Measurements from ENCODE around the gene PEX1.

The PEX1 gene

DNA sequence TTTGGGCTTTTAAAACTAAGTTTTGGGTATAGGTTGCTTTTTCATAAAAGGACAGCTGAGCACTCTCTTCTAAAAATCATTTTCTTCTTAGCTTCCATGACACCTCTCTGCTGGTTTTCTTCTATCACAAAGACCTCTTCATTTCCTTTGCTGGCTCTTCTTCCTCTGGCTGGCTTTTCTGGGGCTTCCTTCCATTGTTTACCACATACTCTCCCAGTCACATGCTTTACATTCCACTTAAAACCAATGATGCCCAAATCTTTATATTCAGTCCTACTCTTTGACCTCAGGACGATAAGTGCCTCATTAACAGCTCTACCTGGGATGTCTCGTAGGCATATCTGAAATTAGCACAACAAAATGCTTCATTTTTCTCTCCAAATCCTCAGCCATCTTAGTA lies 35.0 kb upstream of the PEX1 start:
- H3K4me2 ChIP-seq (ENCODE audit: low read length, poor library complexity, severe bottlenecking): no peak overlapping the region
- 86% methylated on average over 2 of the region's 2 CpGs for WGBS
- H4K91ac ChIP-seq (ENCODE audit: low read length): no peak overlapping the region
- H2BK12ac ChIP-seq (ENCODE audit: low read length in 2 of 2): no peak overlapping the region
- no peak overlapping the region for H2BK5ac ChIP-seq (ENCODE audit: low read depth, low read length, poor library complexity, severe bottlenecking)
- H2AFZ ChIP-seq (ENCODE audit: low read depth, low read length): no peak overlapping the region
- H4K8ac ChIP-seq (ENCODE audit: low read length): no peak overlapping the region
- H3K4me3 ChIP-seq (ENCODE audit: insufficient read depth in 1 of 2, low read depth in 1 of 2, low read length in 2 of 2): no peak overlapping the region
- no peak overlapping the region for H3K27ac ChIP-seq (ENCODE audit: low read length, poor library complexity, severe bottlenecking)
- no peak for DNase-seq
- H3K14ac ChIP-seq (ENCODE audit: low read length in 2 of 2): no peak overlapping the region
- no peaks in the 10 kb centered on the region for H3K4me1 ChIP-seq (ENCODE audit: control insufficient read depth, insufficient read depth, low read depth, low read length)
- H3K27me3 ChIP-seq (ENCODE audit: control insufficient read depth in 1 of 2, insufficient read depth in 1 of 2, low read length in 2 of 2): no peaks in the 10 kb centered on the region
- peaks cover 17 to 75% of the 10 kb centered on the region in 2 experiments for H3K36me3 ChIP-seq (ENCODE audit: control insufficient read depth in 1 of 2, insufficient read depth in 2 of 2, low read depth in 1 of 2, low read length in 2 of 2)
- no peak overlapping the region for H2BK120ac ChIP-seq (ENCODE audit: low read depth, low read length)
- no peak overlapping the region for H2BK15ac ChIP-seq (ENCODE audit: low read depth, poor library complexity, severe bottlenecking)
- no peak overlapping the region for H3K9ac ChIP-seq (ENCODE audit: low read length)
- no peak overlapping the region for H3K18ac ChIP-seq (ENCODE audit: low read depth in 1 of 2, low read length in 2 of 2)
- no peak overlapping the region for H3K23ac ChIP-seq (ENCODE audit: low read length in 2 of 2)
- H2AK5ac ChIP-seq (ENCODE audit: low read length, severe bottlenecking): no peak overlapping the region
- peaks cover 4% of the 10 kb centered on the region for H3K79me1 ChIP-seq (replicated peaks; ENCODE audit: low read length, poor library complexity, severe bottlenecking)
- H3K9me3 ChIP-seq (ENCODE audit: control insufficient read depth, low read length): no peaks in the 10 kb centered on the region
- no peak overlapping the region for H3K4ac ChIP-seq (ENCODE audit: low read depth in 1 of 2, low read length in 2 of 2)

DNA sequence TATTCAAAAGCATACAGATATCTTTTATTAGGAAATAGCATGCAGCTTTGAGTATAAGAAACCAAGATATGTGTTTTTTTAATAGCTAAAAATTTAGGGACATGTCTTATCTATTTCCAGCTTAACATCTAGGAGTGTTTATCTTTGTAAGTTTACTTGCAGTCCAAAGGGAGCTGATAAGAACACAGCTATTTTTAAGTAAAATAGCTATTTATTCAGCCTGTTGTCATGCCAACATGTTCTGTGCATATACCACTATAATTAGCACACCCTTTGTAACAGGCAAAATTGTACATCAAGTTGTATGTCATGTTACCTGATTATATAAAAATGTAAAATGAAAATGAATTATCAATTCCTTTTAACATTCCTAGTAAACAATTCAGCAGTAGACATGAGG lies 32.3 kb upstream of the PEX1 start:
- Histone ChIP-seq H4K8ac (ENCODE audit: low read length) (no peak overlapping the region), H2BK120ac (ENCODE audit: low read depth, low read length) (no peak overlapping the region), H4K91ac (ENCODE audit: low read length) (no peak overlapping the region), H2BK12ac (ENCODE audit: low read length in 2 of 2) (no peak overlapping the region), H3K14ac (ENCODE audit: low read length in 2 of 2) (no peak overlapping the region), H2BK15ac (ENCODE audit: low read depth, poor library complexity, severe bottlenecking) (no peak overlapping the region), H3K27me3 (ENCODE audit: control insufficient read depth in 1 of 2, insufficient read depth in 1 of 2, low read length in 2 of 2) (no peaks in the 10 kb centered on the region), H2BK5ac (ENCODE audit: low read depth, low read length, poor library complexity, severe bottlenecking) (no peak overlapping the region), H2AFZ (ENCODE audit: low read depth, low read length) (no peak overlapping the region), H3K4me1 (ENCODE audit: control insufficient read depth, insufficient read depth, low read depth, low read length) (no peaks in the 10 kb centered on the region), H3K79me1 (replicated peaks; ENCODE audit: low read length, poor library complexity, severe bottlenecking) (no peaks in the 10 kb centered on the region), H3K4me3 (ENCODE audit: insufficient read depth in 1 of 2, low read depth in 1 of 2, low read length in 2 of 2) (no peak overlapping the region), H3K27ac (ENCODE audit: low read length, poor library complexity, severe bottlenecking) (no peak overlapping the region), H3K9me3 (ENCODE audit: control insufficient read depth, low read length) (no peaks in the 10 kb centered on the region), H3K4ac (ENCODE audit: low read depth in 1 of 2, low read length in 2 of 2) (no peak overlapping the region), H3K4me2 (ENCODE audit: low read length, poor library complexity, severe bottlenecking) (no peak overlapping the region), H3K18ac (ENCODE audit: low read depth in 1 of 2, low read length in 2 of 2) (no peak overlapping the region), H3K9ac (ENCODE audit: low read length) (no peak overlapping the region), H3K36me3 (ENCODE audit: control insufficient read depth in 1 of 2, insufficient read depth in 2 of 2, low read depth in 1 of 2, low read length in 2 of 2) (peaks cover 6 to 58% of the 10 kb centered on the region in 2 experiments), H3K23ac (ENCODE audit: low read length in 2 of 2) (no peak overlapping the region), H2AK5ac (ENCODE audit: low read length, severe bottlenecking) (no peak overlapping the region)
- DNase-seq: peak; percentile 11

GRCh38 chr7:92557808-92558362 lies 29.6 kb upstream of the PEX1 start:
- no peaks in the 10 kb centered on the region for H3K4me1 ChIP-seq (ENCODE audit: control insufficient read depth, insufficient read depth, low read depth, low read length)
- H3K4me3 ChIP-seq (ENCODE audit: insufficient read depth in 1 of 2, low read depth in 1 of 2, low read length in 2 of 2): no peak overlapping the region
- DNase-seq: no peak
- peaks cover 6 to 37% of the 10 kb centered on the region in 2 experiments for H3K36me3 ChIP-seq (ENCODE audit: control insufficient read depth in 1 of 2, insufficient read depth in 2 of 2, low read depth in 1 of 2, low read length in 2 of 2)
- H3K27ac ChIP-seq (ENCODE audit: low read length, poor library complexity, severe bottlenecking): no peak overlapping the region
- H3K23ac ChIP-seq (ENCODE audit: low read length in 2 of 2): no peak overlapping the region
- H2AFZ ChIP-seq (ENCODE audit: low read depth, low read length): no peak overlapping the region
- no peak overlapping the region for H2BK120ac ChIP-seq (ENCODE audit: low read depth, low read length)
- no peak overlapping the region for H4K91ac ChIP-seq (ENCODE audit: low read length)
- H3K4ac ChIP-seq (ENCODE audit: low read depth in 1 of 2, low read length in 2 of 2): no peak overlapping the region
- no peak overlapping the region for H2AK5ac ChIP-seq (ENCODE audit: low read length, severe bottlenecking)
- no peak overlapping the region for H3K9ac ChIP-seq (ENCODE audit: low read length)
- H3K4me2 ChIP-seq (ENCODE audit: low read length, poor library complexity, severe bottlenecking): no peak overlapping the region
- no peak overlapping the region for H2BK15ac ChIP-seq (ENCODE audit: low read depth, poor library complexity, severe bottlenecking)
- no peak overlapping the region for H3K18ac ChIP-seq (ENCODE audit: low read depth in 1 of 2, low read length in 2 of 2)
- no peak overlapping the region for H4K8ac ChIP-seq (ENCODE audit: low read length)
- WGBS: 96% methylated on average over 4 of the region's 7 CpGs
- H3K14ac ChIP-seq (ENCODE audit: low read length in 2 of 2): no peak overlapping the region
- H3K79me1 ChIP-seq (replicated peaks; ENCODE audit: low read length, poor library complexity, severe bottlenecking): no peaks in the 10 kb centered on the region
- no peak overlapping the region for H2BK12ac ChIP-seq (ENCODE audit: low read length in 2 of 2)
- no peak overlapping the region for H2BK5ac ChIP-seq (ENCODE audit: low read depth, low read length, poor library complexity, severe bottlenecking)
- H3K9me3 ChIP-seq (ENCODE audit: control insufficient read depth, low read length): no peaks in the 10 kb centered on the region
- no peaks in the 10 kb centered on the region for H3K27me3 ChIP-seq (ENCODE audit: control insufficient read depth in 1 of 2, insufficient read depth in 1 of 2, low read length in 2 of 2)

- H3K4me2 ChIP-seq (ENCODE audit: low read length, poor library complexity, severe bottlenecking): no peak overlapping the region
- DNase-seq: no peak
- H3K9ac ChIP-seq (ENCODE audit: low read length): no peak overlapping the region
These were observed 28.9 kb upstream of the PEX1 start for GRCh38 chr7:92557249-92557648.

More at GRCh38 chr7:92557249-92557648, 28.9 kb upstream of the PEX1 start:
- H3K27ac ChIP-seq (ENCODE audit: low read length, poor library complexity, severe bottlenecking): no peak overlapping the region
- WGBS: 90% methylated on average over 2 of the region's 2 CpGs
- no peak overlapping the region for H4K8ac ChIP-seq (ENCODE audit: low read length)
- no peak overlapping the region for H4K91ac ChIP-seq (ENCODE audit: low read length)
- no peaks in the 10 kb centered on the region for H3K27me3 ChIP-seq (ENCODE audit: control insufficient read depth in 1 of 2, insufficient read depth in 1 of 2, low read length in 2 of 2)
- H3K4me1 ChIP-seq (ENCODE audit: control insufficient read depth, insufficient read depth, low read depth, low read length): no peaks in the 10 kb centered on the region
- H3K36me3 ChIP-seq (ENCODE audit: control insufficient read depth in 1 of 2, insufficient read depth in 2 of 2, low read depth in 1 of 2, low read length in 2 of 2): peaks cover 6 to 31% of the 10 kb centered on the region in 2 experiments
- H2BK12ac ChIP-seq (ENCODE audit: low read length in 2 of 2): no peak overlapping the region
- no peak overlapping the region for H3K14ac ChIP-seq (ENCODE audit: low read length in 2 of 2)
- H3K4ac ChIP-seq (ENCODE audit: low read depth in 1 of 2, low read length in 2 of 2): no peak overlapping the region
- H2BK120ac ChIP-seq (ENCODE audit: low read depth, low read length): no peak overlapping the region
- H3K23ac ChIP-seq (ENCODE audit: low read length in 2 of 2): no peak overlapping the region
- no peak overlapping the region for H2BK5ac ChIP-seq (ENCODE audit: low read depth, low read length, poor library complexity, severe bottlenecking)
- no peaks in the 10 kb centered on the region for H3K79me1 ChIP-seq (replicated peaks; ENCODE audit: low read length, poor library complexity, severe bottlenecking)
- no peak overlapping the region for H2AFZ ChIP-seq (ENCODE audit: low read depth, low read length)
- H3K4me3 ChIP-seq (ENCODE audit: insufficient read depth in 1 of 2, low read depth in 1 of 2, low read length in 2 of 2): no peak overlapping the region
- H2BK15ac ChIP-seq (ENCODE audit: low read depth, poor library complexity, severe bottlenecking): no peak overlapping the region
- H3K18ac ChIP-seq (ENCODE audit: low read depth in 1 of 2, low read length in 2 of 2): no peak overlapping the region
- no peak overlapping the region for H2AK5ac ChIP-seq (ENCODE audit: low read length, severe bottlenecking)
- no peaks in the 10 kb centered on the region for H3K9me3 ChIP-seq (ENCODE audit: control insufficient read depth, low read length)

Data from mesenchymal stem cell (in vitro differentiated cells and primary cell).